GM12892 (cell line): ENCODE data around the gene TOMM5.

Experiments
- POLR2A ChIP-seq: IDR thresholded peaks from 2 replicates; pipeline ENCODE4 v1.6.1; 2011; ENCODE audit warnings: low read depth, low read length, control low read depth
- POLR2AphosphoS5 ChIP-seq: IDR thresholded peaks from 2 replicates; pipeline ENCODE4 v1.6.1; 2011; ENCODE audit warnings: low read depth, low read length, control low read depth
- TAF1 ChIP-seq: IDR thresholded peaks from 2 replicates; pipeline ENCODE4 v1.6.1; 2011; ENCODE audit warnings: low read depth, mild to moderate bottlenecking, control low read depth, low read length, borderline replicate concordance

DNA sequence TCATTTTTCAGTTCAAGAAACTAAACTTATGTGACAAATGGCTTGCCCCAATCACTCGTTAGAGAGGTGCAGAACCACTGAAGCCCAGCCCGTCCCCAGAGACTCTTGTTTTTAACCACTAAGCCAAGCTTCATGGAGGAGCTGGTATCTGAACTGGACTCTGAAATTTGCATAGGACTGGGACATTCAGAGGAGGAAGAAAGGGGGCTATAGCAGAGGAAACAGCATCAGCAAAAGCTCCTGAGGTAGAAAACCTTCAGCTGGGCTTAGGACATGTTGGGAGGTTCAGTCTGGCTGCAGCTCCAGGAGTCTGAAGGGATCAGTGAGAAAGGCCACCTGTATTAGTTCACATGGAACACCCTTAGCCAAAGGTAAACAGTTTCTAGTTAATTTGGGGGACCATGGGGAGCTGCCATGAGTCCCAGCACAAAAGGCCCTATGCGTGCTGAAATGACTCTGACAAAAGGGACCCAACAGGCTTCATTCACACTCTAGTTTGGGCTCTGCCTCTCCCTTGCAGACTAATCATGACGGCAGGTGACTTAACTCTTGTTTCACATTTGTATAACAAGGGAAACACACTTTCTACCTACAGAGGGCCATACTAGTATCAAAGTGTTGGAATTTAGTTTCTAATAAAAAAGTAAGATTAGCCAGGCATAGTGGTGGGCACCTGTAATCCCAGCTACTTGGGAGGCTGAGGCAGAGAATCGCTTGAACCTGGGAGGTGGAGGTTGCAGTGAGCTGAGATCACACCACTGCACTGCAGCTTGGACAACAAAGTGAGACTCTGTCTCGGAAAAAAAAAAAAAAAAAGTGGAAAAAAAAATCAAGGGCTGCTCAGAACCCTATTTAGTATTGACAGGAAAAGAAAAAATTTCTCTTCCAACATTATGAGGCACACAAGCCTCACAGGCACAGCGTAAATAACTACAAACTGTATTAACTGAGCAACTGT lies 26.5 kb downstream of the TOMM5 start:
- TF ChIP-seq POLR2A = peak; percentile 43; the same call in 1 of the 2 replicates
- 0 out of 2 replicates have a peak, but pooled peaks have one; percentile 22 for TF ChIP-seq TAF1
- TF ChIP-seq POLR2AphosphoS5 = no peak
